Measurements from ENCODE around the gene F10.

DNA sequence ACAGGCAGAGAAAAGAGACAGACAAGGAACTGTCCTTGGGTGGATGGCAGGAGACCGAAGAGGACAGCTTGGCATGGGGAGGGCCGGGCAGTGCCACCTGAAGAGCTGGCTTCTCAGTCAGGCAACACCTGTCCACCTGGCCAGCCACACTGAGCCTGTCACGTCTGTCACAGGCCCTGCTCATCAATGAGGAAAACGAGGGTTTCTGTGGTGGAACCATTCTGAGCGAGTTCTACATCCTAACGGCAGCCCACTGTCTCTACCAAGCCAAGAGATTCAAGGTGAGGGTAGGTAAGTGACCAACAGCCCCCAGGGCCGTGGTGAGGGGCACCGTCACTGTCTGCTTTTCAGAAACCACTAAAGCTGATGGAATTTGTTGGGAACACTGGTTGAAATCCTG is 24.6 kb downstream of the F10 start:
- TF ChIP-seq, protein P1, sequence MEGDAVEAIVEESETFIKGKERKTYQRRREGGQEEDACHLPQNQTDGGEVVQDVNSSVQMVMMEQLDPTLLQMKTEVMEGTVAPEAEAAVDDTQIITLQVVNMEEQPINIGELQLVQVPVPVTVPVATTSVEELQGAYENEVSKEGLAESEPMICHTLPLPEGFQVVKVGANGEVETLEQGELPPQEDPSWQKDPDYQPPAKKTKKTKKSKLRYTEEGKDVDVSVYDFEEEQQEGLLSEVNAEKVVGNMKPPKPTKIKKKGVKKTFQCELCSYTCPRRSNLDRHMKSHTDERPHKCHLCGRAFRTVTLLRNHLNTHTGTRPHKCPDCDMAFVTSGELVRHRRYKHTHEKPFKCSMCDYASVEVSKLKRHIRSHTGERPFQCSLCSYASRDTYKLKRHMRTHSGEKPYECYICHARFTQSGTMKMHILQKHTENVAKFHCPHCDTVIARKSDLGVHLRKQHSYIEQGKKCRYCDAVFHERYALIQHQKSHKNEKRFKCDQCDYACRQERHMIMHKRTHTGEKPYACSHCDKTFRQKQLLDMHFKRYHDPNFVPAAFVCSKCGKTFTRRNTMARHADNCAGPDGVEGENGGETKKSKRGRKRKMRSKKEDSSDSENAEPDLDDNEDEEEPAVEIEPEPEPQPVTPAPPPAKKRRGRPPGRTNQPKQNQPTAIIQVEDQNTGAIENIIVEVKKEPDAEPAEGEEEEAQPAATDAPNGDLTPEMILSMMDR (IDR thresholded peaks at IDR 0.05; ENCODE audit: poor library complexity): no peak
- no peak for TF ChIP-seq EZH2 (IDR thresholded peaks at IDR 0.05; ENCODE audit: borderline replicate concordance)
